Activated T-helper 1 cell treated with anti-CD3 and anti-CD28 coated beads, Interleukin-12 subunit alpha, Interleukin-12 subunit beta, Interleukin-2, Interleukin-4 antibody, amounts not matched to agents 30 ng/mL and 10 ng/mL and 1 ng/mL, durations not matched to agents 14 hours and 24 hours and 36 hours (primary cell): ENCODE results near the gene FMOD. TPM values are rescaled to one million over a fixed set of nuclear protein-coding genes. Genes with fewer than 3 reads are reported as not detected.
A peak's percentile ranks its signal among the peaks of the same experiment; 100 is the strongest.

Source experiments
- DNase-seq: peaks from one replicate; pipeline ENCODE4 v3.0.0; 2021; ENCODE audit warnings: low spot score
- H3K27ac Mint-ChIP-seq: one replicate; pipeline ENCODE4 v1.8.0; 2021; ENCODE audit warnings: mild to moderate bottlenecking, mixed read lengths
- H3K27me3 Mint-ChIP-seq: one replicate; pipeline ENCODE4 v1.8.0; 2022; ENCODE audit warnings: mild to moderate bottlenecking, moderate library complexity, mixed read lengths; ENCODE audit not compliant: insufficient read depth
- H3K36me3 Mint-ChIP-seq: one replicate; pipeline ENCODE4 v1.8.0; 2021; ENCODE audit warnings: low read depth, mixed read lengths
- H3K4me1 Mint-ChIP-seq: one replicate; pipeline ENCODE4 v1.8.0; 2021; ENCODE audit warnings: low read depth, mixed read lengths
- H3K4me3 Mint-ChIP-seq: one replicate; pipeline ENCODE4 v1.8.0; 2021; ENCODE audit warnings: mild to moderate bottlenecking, moderate library complexity, mixed read lengths
- H3K9me3 Mint-ChIP-seq: one replicate; pipeline ENCODE4 v1.8.0; 2021; ENCODE audit warnings: mixed read lengths
- intact Hi-C: fragments of 100-400 bp; cut with micrococcal nuclease; formaldehyde crosslinking; loops from one replicate; pipeline ENCODE4 v1.15.1; 2024
- total RNA-seq: library from RNA; stranded (reverse); gene quantifications from 2 replicates; pipeline ENCODE4 v1.2.3, GENCODE V29; 2022

The FMOD gene
- total RNA-seq, 1 donor from 2014 or later: 4.1 TPM

DNA sequence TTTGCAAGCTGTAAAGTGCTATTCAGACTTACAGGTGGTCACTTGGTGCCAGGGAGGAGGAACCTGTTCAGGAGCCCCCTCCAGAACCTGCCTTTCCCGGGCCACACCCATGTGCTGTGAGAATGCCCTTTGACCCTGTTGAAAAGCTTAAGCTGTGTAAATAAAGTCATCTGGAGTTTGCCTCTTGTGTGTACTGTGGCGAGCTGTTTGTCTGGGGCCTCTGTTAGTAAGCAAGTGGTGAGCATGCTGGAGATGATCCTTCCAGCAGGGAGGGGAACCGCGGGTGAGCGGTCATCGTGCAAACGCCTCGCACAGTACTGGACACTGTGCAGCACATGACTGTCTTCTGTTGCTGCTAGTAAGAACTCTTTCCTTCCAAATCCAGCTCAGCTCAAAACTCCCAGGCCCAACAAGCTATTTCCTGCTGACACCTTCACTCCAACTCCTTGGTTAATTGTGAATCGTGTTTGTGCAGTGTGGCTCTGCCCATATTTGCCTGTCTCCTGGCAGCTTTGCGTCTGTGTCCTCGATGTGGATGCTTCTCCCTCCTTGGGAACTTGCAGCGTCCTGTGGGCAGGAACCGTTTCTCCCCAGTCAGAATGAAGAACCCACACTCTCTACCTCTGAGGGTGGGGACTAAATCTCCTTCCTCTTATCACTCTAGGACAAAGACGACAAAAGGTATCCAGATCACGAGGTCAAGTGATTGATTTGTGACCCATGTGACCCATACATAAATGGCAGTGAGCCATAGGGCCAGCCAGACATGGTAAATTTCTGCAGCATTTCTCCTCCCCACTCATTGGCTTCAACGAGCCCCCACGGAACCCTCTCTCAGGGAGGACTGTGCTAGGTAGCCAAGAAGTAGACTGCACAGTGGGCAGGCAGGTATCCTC lies 59.5 kb downstream of the FMOD start:
- Mint-ChIP-seq H3K9me3 (no peaks in the 10 kb centered on the region), H3K4me1 (peaks cover 85% of the 10 kb centered on the region), H3K4me3 (peak overlapping the region; percentile 83), H3K27ac (peak overlapping the region; percentile 99), H3K27me3 (no peaks in the 10 kb centered on the region), H3K36me3 (peaks cover 2% of the 10 kb centered on the region)
- DNase-seq: no peak
- intact Hi-C loops: no loop called here

Other genes starting within 250 kb of the FMOD start
- gene ADORA1, start 223.4 kb downstream of the FMOD start, total RNA-seq: not detected in 2 replicates
- not detected in 2 replicates for gene MYBPH, start 175.3 kb downstream of the FMOD start, total RNA-seq
- gene CHI3L1, start 164.4 kb downstream of the FMOD start, total RNA-seq: not detected in 2 replicates
- 0.15 and 0.52 TPM in 2 replicates for gene CHIT1, start 121.4 kb downstream of the FMOD start, total RNA-seq
- 137 and 139 TPM in 2 replicates for gene BTG2, start 45.6 kb downstream of the FMOD start, total RNA-seq
- not detected in 2 replicates for gene PRELP, start 124.7 kb upstream of the FMOD start, total RNA-seq
- not detected in 2 replicates for gene OPTC, start 143.0 kb upstream of the FMOD start, total RNA-seq